Activated CD8-positive, alpha-beta memory T cell treated with anti-CD3 and anti-CD28 coated beads, Interleukin-2, amount 50 U/mL, for 4 hours (primary cell): ENCODE data around the gene THAP8.

Experiments
- DNase-seq: peaks from one replicate; pipeline ENCODE4 v3.0.0-alpha.2; 2020

The THAP8 gene

GRCh38 chr19:35993923-35994598, 60.0 kb downstream of the THAP8 start:
- DNase-seq: no peak

- no peak for DNase-seq
Measured at GRCh38 chr19:35992907-35993765, 60.9 kb downstream of the THAP8 start.

- no peak for DNase-seq
Measured at GRCh38 chr19:35991731-35992450, 62.2 kb downstream of the THAP8 start.

GRCh38 chr19:35990771-35991730, 63.0 kb downstream of the THAP8 start:
- no peak for DNase-seq

GRCh38 chr19:35990156-35990555, 63.9 kb downstream of the THAP8 start:
- no peak for DNase-seq

- DNase-seq: no peak
Measured at GRCh38 chr19:35988824-35989223, 65.3 kb downstream of the THAP8 start.

- DNase-seq: no peak
Measured at GRCh38 chr19:35987571-35987896, 66.6 kb downstream of the THAP8 start.

GRCh38 chr19:35986664-35987570, 67.2 kb downstream of the THAP8 start:
- no peak for DNase-seq

GRCh38 chr19:35986111-35986510, 68.0 kb downstream of the THAP8 start:
- DNase-seq: no peak
